Measurements from ENCODE around the gene HNMT.

The HNMT gene

GRCh38 chr2:137930146-137930545 lies 34.1 kb upstream of the HNMT start:
- H3K9me3 ChIP-seq (ENCODE audit: control insufficient read depth, insufficient read depth, low read depth, low read length), result no peaks in the 10 kb centered on the region
- H3K27ac ChIP-seq (ENCODE audit: extremely low read depth, low read depth, low read length), result no peak overlapping the region
- no peak for TF ChIP-seq ZNF514 (tag by site-specific recombination; IDR thresholded peaks at IDR 0.05)
- TF ChIP-seq PATZ1 (tag by site-specific recombination; IDR thresholded peaks at IDR 0.05), result no peak
- TF ChIP-seq KLF7 (tag by site-specific recombination; IDR thresholded peaks at IDR 0.05; ENCODE audit: borderline replicate concordance), result no peak
- no peak for TF ChIP-seq REST (tag by site-specific recombination; IDR thresholded peaks at IDR 0.05)
- TF ChIP-seq HOXD13 (CRISPR knock-in tag; IDR thresholded peaks at IDR 0.05; ENCODE audit: borderline replicate concordance), result no peak
- no peak for TF ChIP-seq ZNF48 (tag by site-specific recombination; IDR thresholded peaks at IDR 0.05)
- TF ChIP-seq ZNF366 (tag by site-specific recombination; conservative IDR thresholded peaks at IDR 0.05), result no peak
- TF ChIP-seq ZNF596 (tag by site-specific recombination; IDR thresholded peaks at IDR 0.05), result no peak
- TF ChIP-seq TRIM28 (IDR thresholded peaks at IDR 0.05; ENCODE audit: borderline replicate concordance, low read length), result no peak
- TF ChIP-seq GLIS2 (tag by site-specific recombination; IDR thresholded peaks at IDR 0.05), result no peak
- TF ChIP-seq ZBTB7A (tag by site-specific recombination; IDR thresholded peaks at IDR 0.05; ENCODE audit: low read depth), result no peak
- TF ChIP-seq ZNF660 (tag by site-specific recombination; IDR thresholded peaks at IDR 0.05), result no peak
- TF ChIP-seq SCRT2 (tag by site-specific recombination; IDR thresholded peaks at IDR 0.05), result no peak
- no peak for TF ChIP-seq SALL2 (tag by site-specific recombination; IDR thresholded peaks at IDR 0.05; ENCODE audit: borderline replicate concordance)
- TF ChIP-seq ZNF654 (tag by site-specific recombination; IDR thresholded peaks at IDR 0.05; ENCODE audit: low read depth), result no peak
- no peak for TF ChIP-seq BCL11B (tag by site-specific recombination; IDR thresholded peaks at IDR 0.05; ENCODE audit: low read depth)
- TF ChIP-seq ZNF518A (tag by site-specific recombination; conservative IDR thresholded peaks at IDR 0.05; ENCODE audit: low read depth), result no peak
- ChIA-PET POLR2A (no interaction called here), CTCF (interaction anchor here (1.4 to 1.9 kb wide), 2 partner anchors 31 to 857 kb away, joined by 3 to 4 read pairs; no protein-coding TSS in a partner anchor)
- H3K4me1 ChIP-seq (ENCODE audit: control insufficient read depth, insufficient read depth, low read length), result no peaks in the 10 kb centered on the region
- H3K4me3 ChIP-seq (ENCODE audit: low read depth, low read length), result no peak overlapping the region
- H3K36me3 ChIP-seq (ENCODE audit: control insufficient read depth in 2 of 2, insufficient read depth in 1 of 2, low read length in 2 of 2), result no peaks in the 10 kb centered on the region
